Esophagus squamous epithelium (tissue), 4 donors: Measurements from ENCODE around the gene EIF3J.

Experiments used
- POLR2A ChIP-seq, 4 donors: fragments of 450-650 bp; IDR thresholded peaks; one replicate each; pipeline ENCODE4 v1.6.1; 2017; ENCODE audit warnings: antibody characterized with exemption in 4 of 4, mild to moderate bottlenecking in 4 of 4, moderate library complexity in 3 of 4
- TF ChIP-seq, protein P1 (sequence below), 6 experiments: fragments of 450-650 bp in 4 of 6; fragments of 200-600 bp in 2 of 6; sonication (generic) in 2 of 6; IDR thresholded peaks; one replicate each; pipeline ENCODE4 v1.5.1; 2016 to 2019; ENCODE audit warnings: antibody characterized with exemption in 6 of 6, mild to moderate bottlenecking in 4 of 6, moderate library complexity in 4 of 6

GRCh38 chr15:44603126-44603525 lies 66.2 kb downstream of the EIF3J start:
- TF ChIP-seq, protein P1, sequence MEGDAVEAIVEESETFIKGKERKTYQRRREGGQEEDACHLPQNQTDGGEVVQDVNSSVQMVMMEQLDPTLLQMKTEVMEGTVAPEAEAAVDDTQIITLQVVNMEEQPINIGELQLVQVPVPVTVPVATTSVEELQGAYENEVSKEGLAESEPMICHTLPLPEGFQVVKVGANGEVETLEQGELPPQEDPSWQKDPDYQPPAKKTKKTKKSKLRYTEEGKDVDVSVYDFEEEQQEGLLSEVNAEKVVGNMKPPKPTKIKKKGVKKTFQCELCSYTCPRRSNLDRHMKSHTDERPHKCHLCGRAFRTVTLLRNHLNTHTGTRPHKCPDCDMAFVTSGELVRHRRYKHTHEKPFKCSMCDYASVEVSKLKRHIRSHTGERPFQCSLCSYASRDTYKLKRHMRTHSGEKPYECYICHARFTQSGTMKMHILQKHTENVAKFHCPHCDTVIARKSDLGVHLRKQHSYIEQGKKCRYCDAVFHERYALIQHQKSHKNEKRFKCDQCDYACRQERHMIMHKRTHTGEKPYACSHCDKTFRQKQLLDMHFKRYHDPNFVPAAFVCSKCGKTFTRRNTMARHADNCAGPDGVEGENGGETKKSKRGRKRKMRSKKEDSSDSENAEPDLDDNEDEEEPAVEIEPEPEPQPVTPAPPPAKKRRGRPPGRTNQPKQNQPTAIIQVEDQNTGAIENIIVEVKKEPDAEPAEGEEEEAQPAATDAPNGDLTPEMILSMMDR (IDR thresholded peaks at IDR 0.05), result no peak
- TF ChIP-seq POLR2A (IDR thresholded peaks at IDR 0.05), result no peak
